ENCODE data around the gene STAG3. TPM values are rescaled to one million over a fixed set of nuclear protein-coding genes. Genes with fewer than 3 reads are reported as not detected.
A peak's percentile ranks its signal among the peaks of the same experiment; 100 is the strongest.

Gene STAG3
- total and polyA plus RNA-seq, 2 of the 4 experiments (the other 2 are of a cell fraction): 0.36 to 0.65 TPM

DNA sequence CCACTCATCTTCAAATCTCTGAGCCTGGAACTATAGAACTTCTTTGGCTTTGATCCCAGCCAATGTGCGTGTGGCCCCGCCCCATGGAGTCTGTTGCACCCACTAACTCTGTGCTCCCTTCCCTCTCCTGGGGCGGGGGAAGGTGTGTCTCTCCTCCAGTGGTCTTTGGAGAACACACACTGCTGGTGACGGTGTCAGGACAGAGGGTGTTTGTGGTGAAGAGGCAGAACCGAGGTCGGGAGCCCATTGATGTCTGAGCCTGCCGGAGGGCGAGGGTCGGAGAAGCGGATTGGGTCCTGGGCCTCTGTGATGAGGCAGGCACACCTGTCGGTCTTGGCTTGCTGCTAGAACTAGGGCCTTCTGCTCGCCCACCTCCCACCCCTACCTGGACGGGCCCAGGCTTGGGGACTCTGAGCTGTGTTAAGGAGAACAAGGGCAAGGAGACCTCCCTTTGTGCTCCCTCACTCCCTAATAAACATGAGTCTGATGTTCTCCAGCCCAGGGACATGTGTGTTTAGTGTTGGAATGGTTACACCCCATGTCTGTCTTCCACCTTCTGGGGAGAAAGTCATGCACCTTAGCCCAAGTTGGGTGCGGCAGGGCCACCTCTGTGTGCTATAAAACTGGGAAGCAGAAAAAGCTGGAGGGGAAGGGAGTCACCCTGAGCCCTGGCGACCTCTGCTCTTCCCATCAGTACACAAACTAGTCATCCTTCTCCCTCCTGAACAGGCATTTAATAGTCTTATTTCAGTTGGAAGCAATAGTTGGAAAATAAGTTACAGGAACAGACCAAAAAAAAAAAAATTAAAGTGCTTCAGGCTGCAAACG is 23.8 kb upstream of the STAG3 start:
- no peak overlapping the region for H3K18ac ChIP-seq (ENCODE audit: low read depth, low read length)
- in situ Hi-C loops (cut with MboI; ENCODE audit: low sequenced_read_pairs): no loop called here
- H2AFZ ChIP-seq (replicated peaks; ENCODE audit: low read length, poor library complexity): no peak overlapping the region
- H3K4me1 ChIP-seq (ENCODE audit: control insufficient read depth, insufficient read depth, low read length): peaks cover 6% of the 10 kb centered on the region
- H3K4ac ChIP-seq (ENCODE audit: low read depth, low read length): no peak overlapping the region
- no peak overlapping the region for H3K4me3 ChIP-seq (ENCODE audit: insufficient read depth, low read depth, low read length)
- H3K9ac ChIP-seq (ENCODE audit: low read depth, low read length): no peak overlapping the region
- no peak overlapping the region for H2BK5ac ChIP-seq (ENCODE audit: low read depth, low read length, poor library complexity, severe bottlenecking)
- no peak for ATAC-seq (ENCODE audit: low read depth)
- H2BK15ac ChIP-seq (ENCODE audit: low read depth, low read length): no peak overlapping the region
- no peak overlapping the region for H4K91ac ChIP-seq (ENCODE audit: insufficient read depth, low read depth, low read length)
- H3K27ac ChIP-seq (ENCODE audit: insufficient read depth, low read length): no peak overlapping the region
- dilution Hi-C loops (cut with HindIII; ENCODE audit: low sequenced_read_pairs, unreplicated experiment): no loop called here
- no peak overlapping the region for H2AK5ac ChIP-seq (ENCODE audit: low read depth, low read length)
- H3K56ac ChIP-seq (ENCODE audit: extremely low read depth, insufficient read depth, low read length): no peak overlapping the region
- H3K79me1 ChIP-seq (ENCODE audit: low read depth in 1 of 2, low read length in 2 of 2): peaks cover 32 to 77% of the 10 kb centered on the region in 2 experiments
- no peaks in the 10 kb centered on the region for H3K27me3 ChIP-seq (ENCODE audit: control insufficient read depth, insufficient read depth, low read length)
- no peak overlapping the region for H3K23ac ChIP-seq (ENCODE audit: low read depth, low read length)
- H3K14ac ChIP-seq (replicated peaks; ENCODE audit: low read depth, low read length): no peak overlapping the region
- H2BK20ac ChIP-seq (ENCODE audit: low read depth, low read length): no peak overlapping the region
- peaks cover 23% of the 10 kb centered on the region for H4K20me1 ChIP-seq (ENCODE audit: insufficient read depth, low read length)
- H3K4me2 ChIP-seq (ENCODE audit: low read depth, low read length): no peak overlapping the region
- CTCF ChIA-PET: no interaction called here
- no peak overlapping the region for H4K5ac ChIP-seq (ENCODE audit: low read depth, low read length)
- no peak overlapping the region for H4K8ac ChIP-seq (ENCODE audit: low read depth in 2 of 2, low read length in 2 of 2)
- 100% methylated on average over 1 of the region's 16 CpGs; no CpG with 5 or more reads in 1 of the 2 experiments for WGBS, 2 experiments (ENCODE audit: extremely low coverage in 2 of 2, insufficient read length in 1 of 2)
- intact Hi-C loops (cut with micrococcal nuclease): no loop called here
- POLR2A ChIA-PET (ENCODE audit: unreplicated experiment): interaction anchor here (0.6 kb wide), 1 partner anchor 67 kb away, joined by 3 read pairs; no protein-coding TSS in a partner anchor
- peak overlapping the region; percentile 42 for H2AK9ac ChIP-seq (replicated peaks; ENCODE audit: low read depth, low read length, poor library complexity)
- H3K9me3 ChIP-seq (ENCODE audit: control insufficient read depth, insufficient read depth, low read length): no peaks in the 10 kb centered on the region
- H2BK120ac ChIP-seq (ENCODE audit: low read depth, low read length): no peak overlapping the region
- BruUV-seq (replicated peaks): no TSS peak
- DNase-seq: no peak
- H3K9me1 ChIP-seq (ENCODE audit: insufficient read depth, low read length): no peaks in the 10 kb centered on the region
- peaks cover 42% of the 10 kb centered on the region for H3K36me3 ChIP-seq (ENCODE audit: control insufficient read depth, insufficient read depth, low read length)
- no peak for TF ChIP-seq RCOR1 (IDR thresholded peaks at IDR 0.05; ENCODE audit: insufficient replicate concordance, low read length)
- no peak for TF ChIP-seq NFE2L2 (IDR thresholded peaks at IDR 0.05; ENCODE audit: low read depth, low read length)
- TF ChIP-seq RFX5 (IDR thresholded peaks at IDR 0.05; ENCODE audit: low read depth, low read length): no peak
- no peak for TF ChIP-seq CHD1 (IDR thresholded peaks at IDR 0.05; ENCODE audit: low read depth, low read length)
- TF ChIP-seq CEBPB (IDR thresholded peaks at IDR 0.05; ENCODE audit: low read depth, low read length): no peak
- TF ChIP-seq BHLHE40 (IDR thresholded peaks at IDR 0.05; ENCODE audit: low read depth, low read length): no peak
- no peak for TF ChIP-seq MXI1 (IDR thresholded peaks at IDR 0.05; ENCODE audit: borderline replicate concordance, low read depth, low read length)
- no peak for TF ChIP-seq USF2 (IDR thresholded peaks at IDR 0.05; ENCODE audit: low read depth, low read length)
- no peak for TF ChIP-seq MAFK (IDR thresholded peaks at IDR 0.05; ENCODE audit: low read depth, low read length)
- TF ChIP-seq RAD21 (IDR thresholded peaks at IDR 0.05; ENCODE audit: low read length): no peak
- no peak for TF ChIP-seq SMC3 (IDR thresholded peaks at IDR 0.05; ENCODE audit: low read depth, low read length)
- no peak for TF ChIP-seq FOS (IDR thresholded peaks at IDR 0.05; ENCODE audit: low read depth, low read length)
- TF ChIP-seq, protein P1, sequence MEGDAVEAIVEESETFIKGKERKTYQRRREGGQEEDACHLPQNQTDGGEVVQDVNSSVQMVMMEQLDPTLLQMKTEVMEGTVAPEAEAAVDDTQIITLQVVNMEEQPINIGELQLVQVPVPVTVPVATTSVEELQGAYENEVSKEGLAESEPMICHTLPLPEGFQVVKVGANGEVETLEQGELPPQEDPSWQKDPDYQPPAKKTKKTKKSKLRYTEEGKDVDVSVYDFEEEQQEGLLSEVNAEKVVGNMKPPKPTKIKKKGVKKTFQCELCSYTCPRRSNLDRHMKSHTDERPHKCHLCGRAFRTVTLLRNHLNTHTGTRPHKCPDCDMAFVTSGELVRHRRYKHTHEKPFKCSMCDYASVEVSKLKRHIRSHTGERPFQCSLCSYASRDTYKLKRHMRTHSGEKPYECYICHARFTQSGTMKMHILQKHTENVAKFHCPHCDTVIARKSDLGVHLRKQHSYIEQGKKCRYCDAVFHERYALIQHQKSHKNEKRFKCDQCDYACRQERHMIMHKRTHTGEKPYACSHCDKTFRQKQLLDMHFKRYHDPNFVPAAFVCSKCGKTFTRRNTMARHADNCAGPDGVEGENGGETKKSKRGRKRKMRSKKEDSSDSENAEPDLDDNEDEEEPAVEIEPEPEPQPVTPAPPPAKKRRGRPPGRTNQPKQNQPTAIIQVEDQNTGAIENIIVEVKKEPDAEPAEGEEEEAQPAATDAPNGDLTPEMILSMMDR (conservative IDR thresholded peaks at IDR 0.05; ENCODE audit: low read depth, low read length): no peak
- no peak for TF ChIP-seq MAZ (IDR thresholded peaks at IDR 0.05; ENCODE audit: borderline replicate concordance, low read depth, low read length)
- TF ChIP-seq ELK1 (IDR thresholded peaks at IDR 0.05; ENCODE audit: borderline replicate concordance, low read depth, low read length): no peak

Measured in IMR-90 (cell line).